Measurements from ENCODE around the gene NDUFB5. TPM values are rescaled to one million over a fixed set of nuclear protein-coding genes. Genes with fewer than 3 reads are reported as not detected.

Gene NDUFB5
- total and polyA plus RNA-seq, 7 donors = 106 to 216 (median 184) TPM

DNA sequence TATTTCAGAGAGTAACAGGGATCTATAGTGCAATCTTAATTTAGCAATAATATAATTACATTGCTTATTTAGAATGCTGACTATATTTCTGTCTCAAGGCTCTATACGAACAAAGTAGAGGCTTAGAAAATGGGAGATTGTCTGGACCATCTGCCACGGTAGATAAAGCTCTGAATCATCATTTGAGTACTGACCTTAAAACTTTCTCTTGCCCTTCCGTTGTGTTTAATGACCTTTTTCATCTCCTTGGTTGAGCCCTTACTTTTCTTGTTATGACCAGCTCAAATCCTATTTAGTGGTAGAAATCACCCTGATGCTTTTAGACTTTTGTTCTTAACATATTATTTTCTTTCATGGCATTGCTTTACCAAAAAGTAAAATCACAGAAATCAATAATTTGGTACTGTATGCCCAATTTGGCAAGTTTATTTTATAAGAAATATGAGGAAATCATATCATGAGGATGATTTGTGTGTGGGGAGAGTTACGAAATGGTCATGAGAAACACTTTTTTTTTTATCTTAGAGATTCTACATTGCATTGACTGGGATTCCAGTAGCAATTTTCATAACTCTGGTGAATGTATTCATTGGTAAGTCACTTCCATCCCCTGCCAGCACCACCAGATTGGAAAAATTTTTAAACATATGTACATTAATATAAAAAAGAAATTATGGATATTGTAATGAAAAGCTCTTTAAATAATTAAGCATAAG is 11.0 kb downstream of the NDUFB5 start:
- Histone ChIP-seq H3K27ac (no peak overlapping the region), H3K9me3 (no peaks in the 10 kb centered on the region), H3K4me3 (no peak overlapping the region), H3K27me3 (no peaks in the 10 kb centered on the region), H3K36me3 (peaks cover 1 to 41% (median 13%) of the 10 kb centered on the region in 4 donors), H3K4me1 (peaks cover 0 to 12% (median 0%) of the 10 kb centered on the region in 4 donors)
- DNase-seq = no peak
- intact Hi-C loops (cut with DNase I) = no loop called here
- TF ChIP-seq, protein P1, sequence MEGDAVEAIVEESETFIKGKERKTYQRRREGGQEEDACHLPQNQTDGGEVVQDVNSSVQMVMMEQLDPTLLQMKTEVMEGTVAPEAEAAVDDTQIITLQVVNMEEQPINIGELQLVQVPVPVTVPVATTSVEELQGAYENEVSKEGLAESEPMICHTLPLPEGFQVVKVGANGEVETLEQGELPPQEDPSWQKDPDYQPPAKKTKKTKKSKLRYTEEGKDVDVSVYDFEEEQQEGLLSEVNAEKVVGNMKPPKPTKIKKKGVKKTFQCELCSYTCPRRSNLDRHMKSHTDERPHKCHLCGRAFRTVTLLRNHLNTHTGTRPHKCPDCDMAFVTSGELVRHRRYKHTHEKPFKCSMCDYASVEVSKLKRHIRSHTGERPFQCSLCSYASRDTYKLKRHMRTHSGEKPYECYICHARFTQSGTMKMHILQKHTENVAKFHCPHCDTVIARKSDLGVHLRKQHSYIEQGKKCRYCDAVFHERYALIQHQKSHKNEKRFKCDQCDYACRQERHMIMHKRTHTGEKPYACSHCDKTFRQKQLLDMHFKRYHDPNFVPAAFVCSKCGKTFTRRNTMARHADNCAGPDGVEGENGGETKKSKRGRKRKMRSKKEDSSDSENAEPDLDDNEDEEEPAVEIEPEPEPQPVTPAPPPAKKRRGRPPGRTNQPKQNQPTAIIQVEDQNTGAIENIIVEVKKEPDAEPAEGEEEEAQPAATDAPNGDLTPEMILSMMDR (IDR thresholded peaks at IDR 0.05) = no peak
- TF ChIP-seq EP300 (IDR thresholded peaks at IDR 0.05) (no peak), POLR2A (IDR thresholded peaks at IDR 0.05) (no peak), POLR2AphosphoS5 (IDR thresholded peaks at IDR 0.05) (no peak)
- WGBS, 2 donors = 86 to 87% methylated on average over 4 of the region's 4 CpGs

DNA sequence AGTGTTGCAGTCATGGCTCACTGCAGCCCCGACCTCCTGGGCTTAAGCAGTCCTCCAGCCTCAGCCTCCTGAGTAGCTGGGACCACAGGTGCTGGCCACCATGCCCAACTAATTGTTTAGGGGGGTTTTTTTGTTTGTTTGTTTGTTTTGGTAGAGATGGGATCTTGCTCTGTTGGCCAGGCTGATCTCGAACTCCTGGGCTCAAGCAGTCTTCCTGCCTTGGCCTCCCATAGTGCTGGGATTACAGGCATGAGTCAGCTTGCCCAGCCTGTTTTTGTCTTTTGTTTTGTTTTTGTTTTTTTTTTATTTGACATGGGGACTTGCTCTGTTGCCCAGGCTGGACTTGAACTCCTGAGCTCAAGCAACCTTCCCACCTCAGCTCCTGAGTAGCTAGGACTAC is 17.4 kb downstream of the NDUFB5 start:
- 97 to 98% methylated on average over 2 of the region's 2 CpGs for WGBS, 2 donors
- no peaks in the 10 kb centered on the region for H3K9me3 ChIP-seq
- H3K4me3 ChIP-seq = no peak overlapping the region
- no peak for DNase-seq
- no peak overlapping the region for H3K27ac ChIP-seq
- intact Hi-C loops (cut with DNase I) = no loop called here
- H3K36me3 ChIP-seq = peaks cover 17 to 83% (median 34%) of the 10 kb centered on the region in 4 donors
- TF ChIP-seq POLR2AphosphoS5 (IDR thresholded peaks at IDR 0.05) (no peak), POLR2A (IDR thresholded peaks at IDR 0.05) (no peak), EP300 (IDR thresholded peaks at IDR 0.05) (no peak)
- TF ChIP-seq, protein P1 (IDR thresholded peaks at IDR 0.05) = no peak
- no peaks in the 10 kb centered on the region for H3K4me1 ChIP-seq
- no peaks in the 10 kb centered on the region for H3K27me3 ChIP-seq

DNA sequence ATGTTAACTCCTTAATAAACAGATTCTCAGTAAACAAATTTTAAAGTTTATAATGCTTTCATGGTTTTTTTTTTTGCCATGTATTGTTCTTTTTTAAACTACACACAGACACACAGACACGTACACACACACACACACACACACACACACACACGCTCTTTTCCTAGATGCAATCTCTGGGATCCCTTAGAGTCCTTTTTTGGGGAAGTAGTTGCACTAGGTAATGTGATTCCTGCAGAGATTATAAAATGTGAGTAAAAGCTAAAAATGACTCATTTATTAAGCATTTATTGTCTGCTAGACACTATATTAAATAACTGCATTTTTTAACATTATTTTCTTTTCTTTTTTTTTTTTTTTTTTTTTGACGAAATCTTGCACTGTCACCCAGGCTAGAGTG is 19.9 kb downstream of the NDUFB5 start:
- Histone ChIP-seq H3K27ac (no peak overlapping the region), H3K4me3 (no peak overlapping the region), H3K4me1 (no peaks in the 10 kb centered on the region), H3K9me3 (no peaks in the 10 kb centered on the region), H3K27me3 (no peaks in the 10 kb centered on the region), H3K36me3 (peaks cover 16 to 60% (median 22%) of the 10 kb centered on the region in 4 donors)
- TF ChIP-seq, protein P1 (IDR thresholded peaks at IDR 0.05) = no peak
- no peak for TF ChIP-seq EP300 (IDR thresholded peaks at IDR 0.05)
- DNase-seq = no peak
- intact Hi-C loops (cut with DNase I) = no loop called here
- WGBS, 2 donors = 82 to 85% methylated on average over 3 of the region's 3 CpGs

DNA sequence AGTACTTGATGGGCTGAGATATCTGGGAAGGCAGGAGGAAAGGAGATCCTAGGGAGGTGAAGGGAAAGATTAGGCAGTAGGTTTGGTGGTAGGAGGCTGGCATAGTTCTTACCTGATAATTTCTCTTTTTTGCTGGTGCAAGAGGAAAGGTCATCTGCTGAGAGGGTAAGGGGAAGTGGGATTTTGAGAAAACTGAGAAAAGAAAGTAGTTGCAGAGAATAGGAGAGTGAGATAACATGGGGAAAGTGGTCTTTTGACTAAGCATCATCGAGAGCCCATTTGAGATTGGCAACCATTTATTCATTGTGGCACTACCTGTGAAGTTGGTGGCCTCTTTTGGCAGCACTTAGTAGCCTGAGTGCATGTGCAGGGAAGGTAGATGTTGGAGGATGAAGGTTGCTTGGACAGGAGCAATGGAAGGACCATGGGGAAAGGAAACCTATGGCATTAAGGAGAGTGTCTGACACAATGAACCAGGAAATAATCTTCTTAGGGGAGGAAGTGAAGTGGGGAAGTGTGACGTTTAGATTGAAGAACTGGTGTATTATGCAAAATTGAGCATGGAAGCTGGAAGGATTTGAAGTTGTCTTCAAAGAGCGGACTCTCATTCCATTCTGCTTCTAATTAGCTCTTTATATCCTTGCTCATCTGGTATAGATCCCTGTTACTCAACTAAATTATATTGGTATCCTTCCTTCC is 26.3 kb downstream of the NDUFB5 start:
- intact Hi-C loops (cut with DNase I) = no loop called here
- no peak for TF ChIP-seq POLR2AphosphoS5 (IDR thresholded peaks at IDR 0.05)
- TF ChIP-seq, protein P1 (IDR thresholded peaks at IDR 0.05) = no peak
- no peak for TF ChIP-seq EP300 (IDR thresholded peaks at IDR 0.05)
- no peak for TF ChIP-seq POLR2A (IDR thresholded peaks at IDR 0.05)
- Histone ChIP-seq H3K27me3 (no peaks in the 10 kb centered on the region), H3K36me3 (peaks cover 0 to 5% (median 0%) of the 10 kb centered on the region in 4 donors), H3K9me3 (no peaks in the 10 kb centered on the region), H3K4me3 (no peak overlapping the region), H3K4me1 (no peaks in the 10 kb centered on the region), H3K27ac (no peak overlapping the region)
- 78 to 82% methylated on average over 3 of the region's 3 CpGs for WGBS, 2 donors
- no peak for DNase-seq

All from sigmoid colon (tissue), 7 donors.